Measurements from ENCODE around the gene PFKFB3. TPM values are rescaled to one million over a fixed set of nuclear protein-coding genes. Genes with fewer than 3 reads are reported as not detected.

Gene PFKFB3
- total RNA-seq, 2 experiments from 2014 or later = 77.1 to 82.2 TPM

- Mint-ChIP-seq H3K27ac (peak overlapping the region; percentile 75), H3K4me1 (peaks cover 81% of the 10 kb centered on the region)
Observed at GRCh38 chr10:6168084-6168483, 34.6 kb upstream of the PFKFB3 start.

GRCh38 chr10:6170638-6171037 lies 32.1 kb upstream of the PFKFB3 start:
- DNase-seq = no peak
- ChIA-PET CTCF (interaction anchor here (1.5 kb wide), 1 partner anchor 84 kb away, joined by 3 read pairs; no protein-coding TSS in a partner anchor), POLR2A (no interaction called here)
- H3K9me3 Mint-ChIP-seq = no peaks in the 10 kb centered on the region
- peaks cover 86% of the 10 kb centered on the region for H3K4me1 Mint-ChIP-seq
- H3K36me3 Mint-ChIP-seq (ENCODE audit: low read depth) = peaks cover 35% of the 10 kb centered on the region
- H3K27ac Mint-ChIP-seq = peak overlapping the region; percentile 74
- no peak overlapping the region for H3K4me3 Mint-ChIP-seq
- no peaks in the 10 kb centered on the region for H3K27me3 Mint-ChIP-seq

More at GRCh38 chr10:6168084-6168483, 34.6 kb upstream of the PFKFB3 start:
- H3K27me3 Mint-ChIP-seq = no peaks in the 10 kb centered on the region
- POLR2A ChIA-PET = no interaction called here
- CTCF ChIA-PET = interaction anchor here (0.9 to 1.9 kb wide), 7 partner anchors 11 to 239 kb away, joined by 3 to 7 read pairs (median 4); partner anchors contain the start of gene PFKFB3
- H3K4me3 Mint-ChIP-seq = no peak overlapping the region
- DNase-seq = no peak
- peaks cover 33% of the 10 kb centered on the region for H3K36me3 Mint-ChIP-seq (ENCODE audit: low read depth)
- no peaks in the 10 kb centered on the region for H3K9me3 Mint-ChIP-seq

GRCh38 chr10:6171881-6172695 lies 30.6 kb upstream of the PFKFB3 start:
- peak overlapping the region; percentile 83 for H3K27ac Mint-ChIP-seq
- ChIA-PET POLR2A (no interaction called here), CTCF (interaction anchor here (0.9 to 3.1 kb wide), 13 partner anchors 9 to 238 kb away, joined by 3 to 29 read pairs (median 6); partner anchors contain the start of gene PFKFB3)
- peak overlapping the region; percentile 45 for H3K4me3 Mint-ChIP-seq
- no peaks in the 10 kb centered on the region for H3K9me3 Mint-ChIP-seq
- H3K36me3 Mint-ChIP-seq (ENCODE audit: low read depth) = peaks cover 34% of the 10 kb centered on the region
- H3K27me3 Mint-ChIP-seq = no peaks in the 10 kb centered on the region
- H3K4me1 Mint-ChIP-seq = peaks cover 90% of the 10 kb centered on the region
- no peak for DNase-seq

GRCh38 chr10:6173203-6173602 lies 29.5 kb upstream of the PFKFB3 start:
- CTCF ChIA-PET = interaction anchor here (0.6 to 3.1 kb wide), 21 partner anchors 10 to 533 kb away, joined by 3 to 29 read pairs (median 4); partner anchors contain the start of gene PFKFB3
- Mint-ChIP-seq H3K27me3 (no peaks in the 10 kb centered on the region), H3K4me3 (peak overlapping the region; percentile 45), H3K4me1 (peaks cover 84% of the 10 kb centered on the region), H3K36me3 (ENCODE audit: low read depth) (peaks cover 25% of the 10 kb centered on the region), H3K9me3 (no peaks in the 10 kb centered on the region), H3K27ac (peak overlapping the region; percentile 83)
- POLR2A ChIA-PET = interaction anchor here (0.6 to 1.0 kb wide), 2 partner anchors 29 to 314 kb away, joined by 6 to 10 read pairs; no protein-coding TSS in a partner anchor
- DNase-seq = peak; percentile 84

- ChIA-PET CTCF (interaction anchor here (0.9 to 3.1 kb wide), 9 partner anchors 9 to 232 kb away, joined by 3 to 17 read pairs (median 6); partner anchors contain the start of gene PFKFB3), POLR2A (no interaction called here)
- peaks cover 75% of the 10 kb centered on the region for H3K4me1 Mint-ChIP-seq
- peak overlapping the region; percentile 83 for H3K27ac Mint-ChIP-seq
- no peak for DNase-seq
- peaks cover 28% of the 10 kb centered on the region for H3K36me3 Mint-ChIP-seq (ENCODE audit: low read depth)
- no peak overlapping the region for H3K4me3 Mint-ChIP-seq
- no peaks in the 10 kb centered on the region for H3K27me3 Mint-ChIP-seq
- H3K9me3 Mint-ChIP-seq = no peaks in the 10 kb centered on the region
Observed at GRCh38 chr10:6174201-6174874, 28.4 kb upstream of the PFKFB3 start.

GRCh38 chr10:6175329-6176055 lies 27.2 kb upstream of the PFKFB3 start:
- ChIA-PET CTCF (interaction anchor here (1.1 to 1.2 kb wide), 2 partner anchors 14 to 27 kb away, joined by 3 to 4 read pairs; partner anchors contain the start of gene PFKFB3), POLR2A (no interaction called here)
- Mint-ChIP-seq H3K27me3 (no peaks in the 10 kb centered on the region), H3K4me3 (no peak overlapping the region), H3K27ac (peak overlapping the region; percentile 26), H3K4me1 (peaks cover 66% of the 10 kb centered on the region), H3K36me3 (ENCODE audit: low read depth) (peaks cover 26% of the 10 kb centered on the region), H3K9me3 (no peaks in the 10 kb centered on the region)
- no peak for DNase-seq

GRCh38 chr10:6176691-6177231 lies 26.0 kb upstream of the PFKFB3 start:
- ChIA-PET POLR2A (no interaction called here), CTCF (interaction anchor here (1.4 to 2.4 kb wide), 3 partner anchors 14 to 225 kb away, joined by 4 to 6 read pairs (median 6); partner anchors contain the start of gene PFKFB3)
- no peak overlapping the region for H3K4me3 Mint-ChIP-seq
- peaks cover 64% of the 10 kb centered on the region for H3K4me1 Mint-ChIP-seq
- peaks cover 24% of the 10 kb centered on the region for H3K36me3 Mint-ChIP-seq (ENCODE audit: low read depth)
- no peaks in the 10 kb centered on the region for H3K27me3 Mint-ChIP-seq
- no peaks in the 10 kb centered on the region for H3K9me3 Mint-ChIP-seq
- no peak for DNase-seq
- peak overlapping the region; percentile 78 for H3K27ac Mint-ChIP-seq

GRCh38 chr10:6177880-6178281 lies 24.9 kb upstream of the PFKFB3 start:
- peaks cover 53% of the 10 kb centered on the region for H3K4me1 Mint-ChIP-seq
- DNase-seq = no peak
- no peaks in the 10 kb centered on the region for H3K9me3 Mint-ChIP-seq
- H3K4me3 Mint-ChIP-seq = no peak overlapping the region
- CTCF ChIA-PET = interaction anchor here (0.6 to 2.4 kb wide), 4 partner anchors 13 to 224 kb away, joined by 3 to 6 read pairs (median 4); partner anchors contain the start of gene PFKFB3
- POLR2A ChIA-PET = no interaction called here
- no peaks in the 10 kb centered on the region for H3K27me3 Mint-ChIP-seq
- peak overlapping the region; percentile 51 for H3K27ac Mint-ChIP-seq
- peaks cover 23% of the 10 kb centered on the region for H3K36me3 Mint-ChIP-seq (ENCODE audit: low read depth)

GRCh38 chr10:6178581-6178980 lies 24.2 kb upstream of the PFKFB3 start:
- Mint-ChIP-seq H3K9me3 (no peaks in the 10 kb centered on the region), H3K27ac (no peak overlapping the region), H3K36me3 (ENCODE audit: low read depth) (peaks cover 17% of the 10 kb centered on the region), H3K27me3 (no peaks in the 10 kb centered on the region), H3K4me3 (no peak overlapping the region), H3K4me1 (peaks cover 51% of the 10 kb centered on the region)
- no peak for DNase-seq
- ChIA-PET POLR2A (no interaction called here), CTCF (interaction anchor here (0.8 to 2.4 kb wide), 4 partner anchors 11 to 223 kb away, joined by 3 to 6 read pairs (median 5); partner anchors contain the start of gene PFKFB3)

- POLR2A ChIA-PET = no interaction called here
- H3K36me3 Mint-ChIP-seq (ENCODE audit: low read depth) = peaks cover 17% of the 10 kb centered on the region
Observed at GRCh38 chr10:6179078-6179477, 23.7 kb upstream of the PFKFB3 start.

GRCh38 chr10:6180480-6181110 lies 22.1 kb upstream of the PFKFB3 start:
- ChIA-PET POLR2A (no interaction called here), CTCF (interaction anchor here (1.9 kb wide), 1 partner anchor 22 kb away, joined by 6 read pairs; the partner anchor contains the start of gene PFKFB3)
- peaks cover 43% of the 10 kb centered on the region for H3K4me1 Mint-ChIP-seq
- H3K36me3 Mint-ChIP-seq (ENCODE audit: low read depth) = peaks cover 14% of the 10 kb centered on the region
- no peak for DNase-seq
- H3K9me3 Mint-ChIP-seq = no peaks in the 10 kb centered on the region
- no peaks in the 10 kb centered on the region for H3K27me3 Mint-ChIP-seq
- H3K27ac Mint-ChIP-seq = peak overlapping the region; percentile 41
- H3K4me3 Mint-ChIP-seq = no peak overlapping the region

More at GRCh38 chr10:6179078-6179477, 23.7 kb upstream of the PFKFB3 start:
- no peaks in the 10 kb centered on the region for H3K27me3 Mint-ChIP-seq
- no peak for DNase-seq
- no peak overlapping the region for H3K4me3 Mint-ChIP-seq
- peaks cover 46% of the 10 kb centered on the region for H3K4me1 Mint-ChIP-seq
- CTCF ChIA-PET = interaction anchor here (0.9 to 2.4 kb wide), 3 partner anchors 12 to 222 kb away, joined by 4 to 6 read pairs (median 6); partner anchors contain the start of gene PFKFB3
- no peak overlapping the region for H3K27ac Mint-ChIP-seq
- no peaks in the 10 kb centered on the region for H3K9me3 Mint-ChIP-seq

Measured in activated CD4-positive, alpha-beta T cell treated with anti-CD3 and anti-CD28 coated beads, Interleukin-2, amount 10 ng/mL, durations not matched to agents 7 days and 5 days (primary cell).